Endothelial cell of umbilical vein (primary cell): Measurements from ENCODE around the gene KAZN.

Experiments
- CTCF ChIP-seq, 2 donors: IDR thresholded peaks; 1 replicate in 1 of 2; 2 replicates in 1 of 2; pipeline ENCODE4 v1.5.1; 2011; ENCODE audit warnings: low read length in 2 of 2, mild to moderate bottlenecking in 2 of 2, moderate library complexity in 2 of 2, control low read depth in 1 of 2, inconsistent platforms in 1 of 2, low read depth in 1 of 2; ENCODE audit not compliant: insufficient read depth in 1 of 2; ENCODE audit errors: extremely low read depth in 1 of 2
- EZH2 ChIP-seq: IDR thresholded peaks from 2 replicates; pipeline ENCODE4 v1.6.1; 2012; ENCODE audit warnings: borderline replicate concordance, low read depth, mild to moderate bottlenecking, moderate library complexity, low read length, inconsistent platforms; ENCODE audit not compliant: severe bottlenecking
- JUN ChIP-seq: IDR thresholded peaks from 2 replicates; pipeline ENCODE4 v1.6.1; 2011; ENCODE audit warnings: borderline replicate concordance, low read depth; ENCODE audit not compliant: insufficient read length, insufficient read depth
- MYC ChIP-seq: IDR thresholded peaks from one replicate; pipeline ENCODE4 v1.6.1; 2011; ENCODE audit warnings: mild to moderate bottlenecking, low read depth, low read length
- POLR2A ChIP-seq: IDR thresholded peaks from 2 replicates; pipeline ENCODE4 v1.6.1; 2012; ENCODE audit warnings: low read depth, mild to moderate bottlenecking, control low read depth, low read length

GRCh38 chr1:14630986-14631385, 32.5 kb downstream of the KAZN start:
- TF ChIP-seq CTCF (IDR thresholded peaks at IDR 0.05; ENCODE audit: extremely low read depth in 1 of 2, insufficient read depth in 1 of 2, low read depth in 1 of 2, low read length in 2 of 2) (no peak), EZH2 (no peak), POLR2A (no peak), JUN (no peak), MYC (no peak)
